NCI-H2107 (cell line): ENCODE measurements around the gene HYAL3.
"Not testable (repeated sequence)": the region's sequence is repeated elsewhere in the genome, so short reads cannot be mapped to it uniquely, and the experiment has no call there.

ENCODE experiments used
- DNase-seq: peaks from one replicate; lab custom pipeline; 2025; lab: John Stamatoyannopoulos, UW

The HYAL3 gene

DNA sequence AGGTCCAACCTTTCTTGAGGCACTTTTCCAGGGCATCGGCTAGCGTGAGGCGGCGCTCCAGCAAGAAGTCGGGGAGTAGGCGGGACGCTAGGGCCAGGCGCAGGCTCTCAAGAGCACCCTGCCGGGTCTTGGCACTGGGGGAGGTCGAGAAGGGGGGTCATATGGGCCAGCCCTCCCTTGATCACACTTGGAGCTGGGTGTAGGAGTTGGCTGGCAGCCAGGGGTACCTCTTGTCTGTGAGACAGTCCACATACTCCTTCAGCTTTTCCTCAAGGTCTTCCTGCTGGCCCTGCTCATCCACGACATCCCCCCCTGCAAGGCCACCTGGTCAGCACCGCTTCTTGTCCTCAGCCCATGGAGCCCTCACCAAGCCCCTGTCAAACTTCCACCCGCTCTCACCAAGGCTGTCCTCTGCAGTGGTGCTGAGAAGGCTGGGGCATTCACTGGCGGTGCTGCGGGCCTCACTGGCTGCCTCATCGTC, 9.0 kb downstream of the HYAL3 start:
- no peak for DNase-seq

DNA sequence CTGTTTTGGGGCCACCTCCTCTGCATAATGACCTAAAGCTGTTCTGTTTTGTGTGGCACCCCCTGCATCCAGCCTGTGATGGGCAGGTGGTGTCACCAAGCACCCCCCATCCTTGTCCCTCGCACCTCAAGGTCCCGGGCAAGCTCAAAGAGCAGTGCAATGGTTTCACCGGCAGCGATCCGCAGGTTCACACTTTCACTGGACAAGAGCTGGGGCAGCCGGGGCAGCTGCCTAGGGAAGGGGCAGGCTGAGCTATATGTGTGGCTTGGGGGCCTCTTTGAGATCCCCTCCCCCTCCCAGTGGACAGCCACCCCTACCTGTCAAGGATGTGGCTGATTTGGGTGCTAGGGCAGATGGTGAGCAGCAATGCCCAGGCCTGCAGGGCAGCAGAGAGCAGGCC, 10.1 kb downstream of the HYAL3 start:
- DNase-seq: no peak

DNA sequence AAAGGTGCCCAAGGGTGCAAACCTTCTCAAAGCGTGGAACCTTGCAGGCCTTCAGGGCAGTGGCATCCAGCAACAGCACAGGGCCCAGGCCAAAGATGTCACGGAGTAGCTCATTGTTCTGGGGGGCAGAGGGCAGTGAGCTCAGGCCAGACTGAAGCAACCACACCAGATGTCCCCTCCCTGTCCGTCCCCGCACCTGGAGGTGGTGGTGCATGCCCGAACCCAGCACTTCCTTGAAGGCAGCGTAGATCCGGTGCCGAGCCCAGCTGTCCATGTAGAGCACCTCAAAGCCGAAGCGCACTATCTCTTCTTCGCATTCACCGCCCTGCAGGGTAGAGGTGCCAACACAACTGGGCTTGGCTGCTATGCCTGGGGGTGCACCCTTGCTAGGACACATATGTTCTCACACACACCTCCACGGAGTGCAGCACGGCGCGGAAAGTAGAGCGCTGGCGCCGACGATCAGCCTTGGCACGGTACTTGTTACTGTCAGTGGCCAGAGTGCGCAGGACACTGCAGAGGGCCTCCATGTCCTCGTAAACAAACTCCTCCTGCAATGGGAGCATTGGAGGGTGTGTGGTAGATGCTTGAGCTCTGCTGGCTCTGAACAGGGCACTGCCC, 10.7 kb downstream of the HYAL3 start:
- DNase-seq: no peak

DNA sequence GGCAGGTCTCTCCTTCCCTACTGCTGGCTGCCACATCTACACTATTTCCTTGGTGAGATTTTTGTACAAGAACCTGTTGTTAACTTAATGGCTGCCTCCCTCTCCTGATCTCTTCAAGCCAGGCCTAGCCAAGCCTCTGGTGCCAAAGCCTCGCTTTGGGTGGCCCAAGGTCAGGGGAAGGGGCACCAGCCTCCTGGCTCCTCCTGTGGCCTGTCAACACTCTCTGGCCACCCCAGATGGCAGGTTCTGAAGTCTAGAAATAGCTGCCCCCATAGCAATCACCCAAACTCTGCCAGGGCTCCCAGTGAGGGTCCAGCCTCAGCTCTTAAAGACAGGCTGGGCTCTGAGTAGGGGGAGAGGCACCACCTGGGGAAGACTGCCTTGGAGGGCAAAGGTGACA, 11.9 kb downstream of the HYAL3 start:
- DNase-seq: no peak

DNA sequence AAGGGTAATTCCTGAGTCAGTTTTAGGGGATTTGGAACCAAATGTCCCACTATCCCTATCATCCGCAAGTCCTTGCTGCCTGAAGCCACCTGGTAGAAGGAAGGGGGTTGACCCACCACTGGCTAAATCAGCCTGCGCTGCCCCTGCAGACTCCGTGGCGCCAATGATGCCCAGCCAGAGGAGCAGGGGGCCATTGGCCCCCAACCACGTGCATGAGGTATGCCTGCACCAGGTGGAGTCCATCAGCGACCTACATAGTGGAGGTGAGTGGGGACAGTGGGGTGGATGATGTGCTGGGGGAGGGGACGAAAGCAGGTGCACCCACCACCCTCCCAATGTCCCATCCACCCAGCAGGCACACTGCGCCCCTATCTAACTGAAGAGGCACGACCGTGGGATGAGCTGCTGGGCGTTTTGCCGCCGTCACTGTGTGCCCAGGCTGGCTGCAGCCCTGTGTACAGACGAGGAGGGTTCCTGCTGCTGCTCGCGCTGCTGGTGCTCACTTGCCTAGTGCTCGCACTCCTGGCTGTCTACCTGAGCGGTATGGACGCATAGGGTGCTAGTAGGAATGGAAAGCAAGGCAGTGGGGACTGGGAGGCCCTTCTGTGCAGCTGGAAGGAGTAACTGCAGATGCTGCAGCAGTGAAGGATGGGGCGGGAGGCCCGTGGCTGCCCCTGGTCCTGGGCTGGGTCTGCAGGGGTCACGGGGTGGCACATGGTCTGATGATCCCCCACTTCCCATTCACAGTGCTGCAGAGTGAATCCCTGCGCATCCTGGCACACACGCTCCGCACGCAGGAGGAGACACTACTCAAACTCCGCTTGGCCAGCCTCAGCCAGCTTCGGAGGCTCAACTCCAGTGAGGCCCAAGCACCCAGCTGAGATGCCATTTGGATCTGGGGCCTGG, 12.6 kb downstream of the HYAL3 start:
- DNase-seq: no peak

DNA sequence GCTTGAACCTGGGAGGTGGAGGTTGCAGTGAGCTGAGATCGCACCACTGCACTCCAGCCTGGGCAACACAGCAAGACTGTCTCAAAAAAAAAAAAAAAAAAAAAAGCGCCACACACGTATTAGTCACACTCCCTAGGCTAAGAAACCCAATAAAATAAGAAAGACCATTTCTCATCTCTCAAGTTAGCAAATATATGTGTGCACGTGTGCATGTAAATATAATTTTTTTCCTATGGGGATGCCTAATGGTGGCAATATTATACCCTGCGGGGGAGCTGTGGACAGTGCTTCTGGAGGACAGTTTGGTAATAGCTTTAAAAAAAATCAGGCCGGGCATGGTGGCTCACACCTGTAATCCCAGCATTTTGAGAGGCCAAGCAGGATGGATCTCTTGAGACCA, 15.1 kb downstream of the HYAL3 start:
- not testable (repeated sequence) for DNase-seq

DNA sequence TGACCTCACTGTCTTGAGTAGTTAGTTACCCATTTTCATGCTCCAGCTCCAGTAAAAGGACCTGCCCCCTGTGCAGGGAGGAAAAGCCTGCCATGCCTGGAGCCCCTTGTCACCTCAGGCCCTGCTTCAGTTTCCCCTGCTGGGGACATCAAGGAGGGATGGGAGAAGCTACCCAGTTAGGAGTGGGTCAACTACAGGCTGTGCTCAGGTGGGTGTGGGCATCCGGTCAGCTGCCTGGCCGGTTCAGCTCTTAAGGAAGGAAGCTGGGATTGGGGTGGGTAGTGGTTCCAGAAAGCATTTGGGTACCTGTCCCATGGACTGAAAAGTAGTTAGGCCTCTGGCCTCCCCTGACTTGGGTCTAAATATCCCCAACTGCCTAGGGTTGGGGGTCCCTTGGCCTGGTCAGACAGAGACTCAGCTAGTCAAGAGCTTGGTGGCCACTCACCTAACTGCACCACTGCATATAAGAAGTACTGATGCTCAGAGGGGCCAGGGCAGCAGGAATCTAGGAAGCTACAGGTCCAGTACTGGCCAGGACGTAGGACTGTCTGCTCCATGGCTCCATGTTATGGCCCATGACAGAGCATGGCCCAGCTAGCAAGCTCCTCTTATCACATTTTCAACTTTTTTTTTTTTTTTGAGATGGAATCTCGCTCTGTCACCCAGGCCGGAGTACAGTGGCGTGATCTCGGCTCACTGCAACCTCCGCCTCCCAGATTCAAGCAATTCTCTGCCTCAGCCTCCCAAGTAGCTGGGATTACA, 19.8 kb downstream of the HYAL3 start:
- DNase-seq: no peak

DNA sequence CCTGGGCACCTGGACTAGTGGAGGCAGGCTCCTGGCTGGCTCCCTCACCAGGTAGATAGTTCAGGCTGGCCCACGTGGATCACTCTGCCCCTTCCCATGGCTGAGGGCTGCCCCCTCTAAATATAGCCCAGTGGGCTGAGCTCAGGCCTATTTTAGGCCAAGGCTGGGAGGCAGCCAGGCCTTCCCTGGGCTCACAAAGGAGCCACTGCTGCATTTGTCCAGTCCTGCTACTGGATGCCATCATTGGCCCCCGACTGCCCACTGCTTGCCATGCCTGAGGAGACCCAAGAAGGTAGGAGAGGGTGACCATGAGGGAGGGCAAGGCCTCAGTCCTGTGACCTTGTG, 20.4 kb downstream of the HYAL3 start, which contains the start of gene LSMEM2:
Gene LSMEM2, plus strand, starts transcription at position 208 of the 345 bp plus-strand sequence. Its CDS starts 27 bp downstream, at position 235.
- no peak for DNase-seq

DNA sequence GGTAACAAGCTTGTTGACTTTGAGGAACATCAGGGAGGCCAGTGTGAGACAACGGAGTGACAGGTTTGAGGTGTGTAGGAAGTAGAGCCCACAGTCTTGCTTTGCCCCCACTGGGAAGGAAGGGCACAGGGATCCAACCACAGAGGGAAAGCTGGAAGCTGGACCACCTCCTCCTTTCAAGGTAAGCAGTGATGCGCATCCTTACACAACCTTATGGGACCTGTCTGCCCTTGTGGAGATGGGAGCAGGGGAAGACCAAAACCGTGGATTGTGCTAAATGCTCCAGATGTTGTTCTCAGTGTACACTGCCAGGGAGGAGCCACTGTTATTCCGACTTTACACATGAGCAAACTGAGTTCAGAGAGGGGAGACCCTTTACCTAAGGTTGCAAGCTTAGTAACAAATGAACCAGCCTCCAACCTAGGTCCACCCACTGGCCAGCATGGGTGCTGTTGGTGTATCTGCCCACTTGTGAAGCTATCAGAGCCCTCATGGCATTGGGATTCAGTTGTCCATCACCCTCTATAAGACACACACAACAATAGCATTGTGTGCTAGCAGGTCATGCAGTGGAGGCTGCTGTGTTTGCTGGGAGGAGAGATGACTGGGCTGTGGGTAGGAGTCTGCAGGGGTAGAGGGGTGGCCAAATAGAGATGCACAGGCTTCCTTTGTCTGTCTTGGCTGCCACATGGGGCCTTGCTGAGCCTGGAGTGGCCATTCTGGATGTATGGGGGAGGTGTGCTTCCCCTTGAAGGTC, 20.9 kb downstream of the HYAL3 start:
- no peak for DNase-seq

DNA sequence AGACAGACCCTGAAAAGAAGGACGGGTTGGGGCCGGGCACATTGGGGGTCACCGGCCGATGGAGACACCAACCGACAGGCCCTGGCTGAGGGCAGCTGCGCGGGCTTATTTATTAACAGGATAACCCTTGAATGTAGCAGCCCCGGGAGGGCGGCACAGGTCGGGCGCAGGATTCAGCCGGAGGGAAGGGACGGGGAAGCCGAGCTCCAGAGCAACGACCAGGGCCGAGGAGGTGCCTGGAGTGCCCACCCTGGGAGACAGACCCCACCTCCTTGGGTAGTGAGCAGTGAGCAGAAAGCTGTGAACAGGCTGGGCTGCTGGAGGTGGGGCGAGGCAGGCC, 22.5 kb downstream of the HYAL3 start:
- DNase-seq: no peak

DNA sequence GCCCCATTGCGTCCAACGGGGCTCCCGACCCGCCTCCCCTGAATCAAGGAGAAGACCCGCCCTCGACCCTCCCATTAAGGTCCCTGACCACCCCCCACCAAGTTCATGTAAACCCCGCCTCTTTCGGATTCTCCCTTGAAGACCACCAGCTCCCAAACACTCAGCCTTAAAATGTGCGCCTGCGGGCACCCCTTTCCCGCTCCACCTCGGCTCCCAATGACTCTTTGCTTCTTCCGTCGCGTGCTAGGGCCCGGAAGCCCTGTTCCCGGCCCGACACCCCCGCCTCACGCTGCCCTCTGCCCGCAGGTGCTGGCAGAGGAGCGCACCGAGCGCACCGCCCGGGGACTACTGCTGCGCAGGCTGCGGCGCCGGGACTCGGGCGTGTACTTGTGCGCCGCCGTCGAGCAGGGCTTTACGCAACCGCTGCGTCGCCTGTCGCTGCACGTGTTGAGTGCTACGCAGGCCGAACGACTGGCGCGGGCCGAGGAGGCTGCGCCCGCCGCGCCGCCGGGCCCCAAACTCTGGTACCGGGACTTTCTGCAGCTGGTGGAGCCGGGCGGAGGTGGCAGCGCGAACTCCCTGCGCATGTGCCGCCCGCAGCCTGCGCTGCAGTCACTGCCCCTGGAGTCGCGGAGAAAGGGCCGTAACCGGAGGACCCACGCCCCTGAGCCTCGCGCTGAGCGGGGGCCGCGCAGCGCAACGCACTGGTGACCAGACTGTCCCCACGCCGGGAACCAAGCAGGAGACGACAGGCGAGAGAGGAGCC, 23.0 kb downstream of the HYAL3 start:
- DNase-seq: no peak

DNA sequence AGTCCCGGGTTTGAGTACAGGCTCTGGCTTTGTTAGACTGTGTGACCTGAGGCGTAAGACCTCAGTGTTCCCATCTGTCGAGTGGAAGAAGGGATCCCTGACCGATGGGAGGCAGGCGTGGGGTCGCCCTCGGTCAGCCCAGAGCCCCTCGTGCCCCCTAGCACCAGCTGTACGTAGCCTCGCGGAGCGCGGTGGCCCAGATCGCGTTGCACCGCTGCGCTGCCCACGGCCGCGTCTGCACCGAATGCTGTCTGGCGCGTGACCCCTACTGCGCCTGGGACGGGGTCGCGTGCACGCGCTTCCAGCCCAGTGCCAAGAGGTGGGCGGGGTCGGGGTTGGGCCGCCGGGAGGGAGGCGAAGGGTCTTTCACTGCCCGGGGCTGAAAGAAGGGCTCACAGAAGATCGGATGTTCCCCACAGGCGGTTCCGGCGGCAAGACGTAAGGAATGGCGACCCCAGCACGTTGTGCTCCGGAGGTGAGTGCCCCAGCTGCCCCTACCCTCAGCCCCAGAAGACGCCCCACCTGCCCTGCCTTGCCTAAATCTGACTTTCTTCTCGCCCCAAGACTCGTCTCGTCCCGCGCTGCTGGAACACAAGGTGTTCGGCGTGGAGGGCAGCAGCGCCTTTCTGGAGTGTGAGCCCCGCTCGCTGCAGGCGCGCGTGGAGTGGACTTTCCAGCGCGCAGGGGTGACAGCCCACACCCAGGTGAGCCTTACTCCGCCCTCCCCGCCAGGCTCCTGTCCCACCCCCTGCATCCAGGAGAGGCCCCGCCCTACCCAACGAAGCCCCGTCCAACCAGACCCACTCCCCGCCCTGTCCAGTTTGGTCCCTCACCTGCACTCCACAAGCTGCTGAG, 23.8 kb downstream of the HYAL3 start:
- no peak for DNase-seq

DNA sequence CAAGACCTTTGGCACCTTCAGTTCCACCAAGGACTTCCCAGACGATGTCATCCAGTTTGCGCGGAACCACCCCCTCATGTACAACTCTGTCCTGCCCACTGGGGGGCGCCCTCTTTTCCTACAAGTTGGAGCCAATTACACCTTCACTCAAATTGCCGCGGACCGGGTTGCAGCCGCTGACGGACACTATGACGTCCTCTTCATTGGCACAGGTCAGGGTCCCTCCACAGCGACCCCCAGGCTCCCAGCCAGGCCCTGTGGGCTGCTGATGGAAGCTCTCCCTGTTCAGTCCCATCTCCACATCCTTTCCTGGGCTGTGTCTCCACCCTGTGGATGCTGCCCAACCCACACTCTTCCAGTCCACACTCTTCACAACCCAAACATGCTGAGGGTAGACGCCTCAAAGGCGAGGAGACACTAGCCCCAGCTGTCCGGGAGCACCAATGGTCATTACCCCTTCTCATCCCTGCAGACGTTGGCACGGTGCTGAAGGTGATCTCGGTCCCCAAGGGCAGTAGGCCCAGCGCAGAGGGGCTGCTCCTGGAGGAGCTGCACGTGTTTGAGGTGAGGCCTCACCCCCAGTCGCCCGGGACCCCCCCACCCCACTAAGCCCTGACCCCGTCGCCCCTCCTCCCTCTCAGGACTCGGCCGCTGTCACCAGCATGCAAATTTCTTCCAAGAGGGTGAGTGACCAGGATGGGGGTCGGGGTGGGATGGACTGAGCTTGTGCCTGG, 24.7 kb downstream of the HYAL3 start:
- DNase-seq: no peak

DNA sequence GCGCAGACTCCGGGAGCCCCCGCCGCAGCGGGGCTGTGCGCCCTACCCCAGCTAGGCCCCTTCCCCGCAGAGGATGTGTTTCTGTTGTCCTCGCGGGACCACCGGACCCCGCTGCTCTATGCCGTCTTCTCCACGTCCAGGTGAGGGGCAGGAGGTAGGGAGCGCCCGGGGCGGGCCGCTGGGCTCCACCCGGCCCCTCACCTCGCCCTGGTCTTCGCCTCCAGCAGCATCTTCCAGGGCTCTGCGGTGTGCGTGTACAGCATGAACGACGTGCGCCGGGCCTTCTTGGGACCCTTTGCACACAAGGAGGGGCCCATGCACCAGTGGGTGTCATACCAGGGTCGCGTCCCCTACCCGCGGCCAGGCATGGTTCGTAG, 25.5 kb downstream of the HYAL3 start:
- DNase-seq: no peak

DNA sequence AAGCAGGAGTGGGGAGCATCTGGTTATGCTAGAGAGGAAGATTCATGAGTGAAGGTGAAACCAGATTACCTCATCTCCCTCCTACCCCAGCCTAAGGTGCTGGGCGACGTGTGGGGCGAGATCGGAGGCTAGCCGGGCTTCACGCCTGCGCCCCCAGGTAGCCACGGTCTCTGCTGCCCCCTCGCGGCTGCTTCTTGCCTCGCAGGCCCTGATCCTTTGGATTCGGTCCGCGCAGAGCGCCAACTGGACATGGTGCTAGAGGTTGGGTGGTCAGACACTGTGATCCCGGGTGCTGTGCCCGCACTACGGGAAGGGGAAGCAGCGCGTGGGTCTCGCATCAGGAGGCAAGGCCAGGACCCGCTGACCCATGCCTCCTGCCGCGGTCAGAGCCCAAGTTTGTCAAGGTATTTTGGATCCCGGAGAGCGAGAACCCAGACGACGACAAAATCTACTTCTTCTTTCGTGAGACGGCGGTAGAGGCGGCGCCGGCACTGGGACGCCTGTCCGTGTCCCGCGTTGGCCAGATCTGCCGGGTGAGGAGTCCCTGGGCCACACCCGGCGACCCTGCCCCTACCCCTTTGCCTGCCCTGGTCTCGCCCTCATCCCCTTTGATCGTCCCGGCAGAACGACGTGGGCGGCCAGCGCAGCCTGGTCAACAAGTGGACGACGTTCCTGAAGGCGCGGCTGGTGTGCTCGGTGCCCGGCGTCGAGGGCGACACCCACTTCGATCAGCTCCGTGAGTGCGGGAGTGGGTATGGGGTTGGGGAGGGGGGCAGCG, 26.1 kb downstream of the HYAL3 start:
- peak; percentile 66 for DNase-seq

DNA sequence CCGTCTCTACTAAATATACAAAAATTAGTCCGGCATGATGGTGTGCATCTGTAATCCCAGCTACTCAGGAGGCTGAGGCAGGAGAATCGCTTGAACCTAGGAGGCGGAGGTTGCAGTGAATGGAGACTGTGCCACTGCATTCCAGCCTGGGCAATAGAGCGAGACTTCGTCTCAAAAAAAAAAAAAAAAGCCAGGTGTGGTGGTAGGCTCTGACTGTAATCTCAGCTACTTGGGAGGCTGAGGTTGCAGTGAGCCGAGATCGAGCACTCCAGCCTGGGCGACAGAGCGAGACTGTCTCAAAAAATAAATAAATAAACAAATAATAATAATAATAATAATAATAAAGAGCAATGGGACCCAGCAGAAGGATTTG, 26.7 kb downstream of the HYAL3 start:
- DNase-seq: not testable (repeated sequence)

DNA sequence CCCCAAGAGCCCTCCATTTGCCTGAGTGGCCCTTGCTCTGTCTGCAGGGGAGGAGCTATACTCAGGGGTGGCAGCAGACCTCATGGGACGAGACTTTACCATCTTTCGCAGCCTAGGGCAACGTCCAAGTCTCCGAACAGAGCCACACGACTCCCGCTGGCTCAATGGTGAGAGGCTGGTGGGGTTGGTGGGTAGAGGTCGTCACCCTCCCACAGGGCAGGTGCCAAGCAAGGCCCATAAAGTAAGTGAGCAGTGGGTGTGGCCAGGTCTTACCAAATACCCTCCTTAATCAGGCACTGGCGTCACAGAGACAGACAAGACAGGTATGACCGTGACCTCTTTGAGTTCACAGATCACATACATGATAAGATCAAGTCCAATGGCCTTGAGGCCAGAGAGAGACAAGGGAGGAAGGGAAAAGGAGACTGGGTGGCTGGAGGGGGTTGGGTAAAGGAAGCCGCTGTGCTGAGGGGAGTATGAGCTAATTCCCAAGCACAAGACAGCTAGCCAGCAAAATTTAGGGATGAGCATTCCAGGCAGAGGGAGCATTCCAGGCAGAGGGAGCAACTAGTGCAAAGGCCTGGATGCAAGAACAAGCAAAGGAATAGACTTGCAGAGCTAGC, 27.8 kb downstream of the HYAL3 start:
- no peak for DNase-seq

DNA sequence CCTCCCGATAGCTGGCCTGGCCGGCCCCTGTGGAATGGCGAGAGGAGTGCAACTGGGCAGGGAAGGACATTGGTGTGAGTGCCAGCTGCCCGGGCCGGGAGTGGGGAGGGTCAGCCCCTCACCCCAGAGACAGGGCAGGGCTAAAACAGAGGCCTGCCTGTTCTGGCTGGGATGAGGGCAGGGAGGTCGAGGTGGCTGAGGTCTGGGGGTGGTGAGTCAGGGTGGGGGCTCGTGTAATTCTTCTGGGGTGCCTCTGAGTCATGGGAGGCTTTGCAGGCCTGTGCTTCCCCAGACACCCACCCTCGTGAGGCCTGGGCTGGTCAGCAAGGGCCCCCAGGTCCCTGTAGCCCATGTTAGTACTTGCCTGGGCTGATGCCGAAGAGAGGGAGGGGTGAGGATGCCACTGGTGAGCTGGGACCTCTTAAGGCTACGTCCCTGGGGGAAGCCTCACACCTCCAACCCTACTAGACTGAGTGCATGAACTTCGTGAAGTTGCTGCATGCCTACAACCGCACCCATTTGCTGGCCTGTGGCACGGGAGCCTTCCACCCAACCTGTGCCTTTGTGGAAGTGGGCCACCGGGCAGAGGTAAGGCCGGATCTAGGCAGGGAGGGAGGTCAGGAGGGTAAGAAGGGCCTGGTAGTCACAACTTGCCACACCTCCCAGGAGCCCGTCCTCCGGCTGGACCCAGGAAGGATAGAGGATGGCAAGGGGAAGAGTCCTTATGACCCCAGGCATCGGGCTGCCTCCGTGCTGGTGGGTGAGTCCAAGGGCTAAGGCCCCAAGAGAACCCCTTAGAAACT, 28.6 kb downstream of the HYAL3 start:
- DNase-seq: no peak
